Measurements from ENCODE around the gene CACNB1.
A peak's percentile ranks its signal among the peaks of the same experiment; 100 is the strongest.

Gene CACNB1

DNA sequence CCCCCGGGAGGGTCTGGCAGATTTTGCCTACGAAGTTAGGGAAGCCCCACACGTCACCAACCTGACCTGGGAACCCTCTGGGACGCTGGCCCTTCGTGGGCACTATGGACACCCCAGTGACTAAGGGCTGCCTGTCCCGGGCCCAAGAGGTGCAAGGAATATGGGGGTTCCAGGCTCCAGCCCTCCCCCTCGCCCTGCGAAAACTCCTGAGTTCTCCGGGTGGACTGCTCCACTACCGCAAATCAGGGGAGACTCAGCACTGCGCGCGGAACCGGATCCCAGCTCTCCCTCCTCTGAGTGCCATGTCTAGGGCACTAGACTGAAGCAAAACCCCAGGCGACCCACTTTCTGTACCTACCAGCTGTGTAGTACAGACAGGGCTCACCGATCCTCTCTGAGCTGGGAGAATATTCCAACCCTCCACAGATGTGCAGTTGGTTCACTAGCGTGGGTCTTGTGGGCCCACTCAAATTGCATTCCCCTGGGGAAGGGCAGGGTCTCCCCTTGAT is 31.6 kb downstream of the CACNB1 start, which contains the start of gene ARL5C:
TSS of gene ARL5C (minus strand) at position 321 of the 509 bp plus-strand sequence. CDS start 401 bp downstream, outside the sequence.
- Histone ChIP-seq H3K4me1 (ENCODE audit: control insufficient read depth, insufficient read depth, low read length, unreplicated experiment) (no peaks in the 10 kb centered on the region), H3K27me3 (ENCODE audit: insufficient read depth, low read length) (peaks cover 23% of the 10 kb centered on the region), H3K27ac (ENCODE audit: low read depth, low read length) (no peak within 1 kb of the TSS), H3K4me3 (ENCODE audit: low read depth, low read length) (peak within 1 kb of the TSS; percentile 75), H3K36me3 (ENCODE audit: insufficient read depth, low read length) (no peaks in the 10 kb centered on the region), H2AFZ (ENCODE audit: low read length, unreplicated experiment) (peak within 1 kb of the TSS; percentile 60), H3K79me2 (ENCODE audit: control insufficient read depth, insufficient read depth, low read length, unreplicated experiment) (no peaks in the 10 kb centered on the region)

DNA sequence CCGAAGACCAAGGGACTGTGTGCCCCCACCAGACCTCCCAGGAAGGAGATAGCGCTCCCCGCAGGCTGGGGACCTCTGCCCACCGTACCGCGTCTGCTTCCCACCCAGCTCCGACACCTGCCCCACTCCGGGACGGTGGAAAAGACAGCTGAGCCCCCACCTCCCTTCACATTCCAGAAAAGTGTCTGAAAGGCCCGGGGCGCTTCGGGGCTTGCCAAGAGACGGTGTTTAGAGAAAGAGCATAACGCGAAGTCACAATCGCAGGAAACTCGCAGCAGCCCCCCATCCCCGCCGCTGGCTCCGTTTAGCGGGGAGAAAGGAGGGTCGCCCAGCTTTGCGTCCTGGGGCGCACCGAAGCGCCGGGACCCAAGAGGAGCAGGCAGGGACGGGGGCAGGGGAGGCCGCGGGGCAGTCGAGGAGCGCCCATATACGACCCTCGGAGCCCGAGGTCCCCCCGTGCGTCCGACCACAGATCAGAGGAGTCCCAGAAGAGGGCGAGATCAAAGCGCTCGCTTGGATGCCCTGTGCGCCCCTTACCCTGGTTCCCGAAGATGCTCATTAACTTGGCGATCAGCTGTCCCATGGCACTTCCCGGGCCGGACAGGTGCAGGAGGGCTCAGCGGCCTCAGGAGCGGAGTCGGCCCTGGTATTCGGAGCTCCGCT is 32.2 kb downstream of the CACNB1 start:
- no peaks in the 10 kb centered on the region for H3K79me2 ChIP-seq (ENCODE audit: control insufficient read depth, insufficient read depth, low read length, unreplicated experiment)
- peaks cover 23% of the 10 kb centered on the region for H3K27me3 ChIP-seq (ENCODE audit: insufficient read depth, low read length)
- H3K4me1 ChIP-seq (ENCODE audit: control insufficient read depth, insufficient read depth, low read length, unreplicated experiment), result no peaks in the 10 kb centered on the region
- no peak overlapping the region for H3K27ac ChIP-seq (ENCODE audit: low read depth, low read length)
- H3K4me3 ChIP-seq (ENCODE audit: low read depth, low read length), result peak overlapping the region; percentile 75
- H3K36me3 ChIP-seq (ENCODE audit: insufficient read depth, low read length), result no peaks in the 10 kb centered on the region
- peak overlapping the region; percentile 60 for H2AFZ ChIP-seq (ENCODE audit: low read length, unreplicated experiment)

DNA sequence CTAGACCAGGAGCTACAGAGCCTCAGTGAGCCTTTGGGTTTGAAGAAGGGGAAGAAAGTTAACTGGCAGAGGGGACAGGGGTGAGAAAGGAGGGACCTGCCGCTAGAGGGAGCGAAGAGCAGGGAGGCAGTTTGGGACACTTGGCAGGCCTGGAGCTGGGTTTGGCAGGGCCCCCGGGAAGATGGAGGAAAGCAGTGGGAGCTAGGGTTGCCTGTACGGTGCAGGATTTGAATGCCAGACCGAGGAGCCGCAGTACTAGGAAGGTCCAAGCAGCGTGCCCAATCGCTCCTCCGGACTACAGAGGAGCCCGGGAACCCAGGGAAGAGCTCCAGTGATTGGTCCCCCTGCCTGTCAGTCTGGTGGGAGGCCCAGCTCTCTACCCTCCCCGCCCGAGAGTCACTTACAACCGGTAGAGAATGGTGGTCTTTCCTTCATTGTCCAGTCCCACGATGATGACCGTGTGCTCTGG is 32.8 kb downstream of the CACNB1 start:
- Histone ChIP-seq H3K4me3 (ENCODE audit: low read depth, low read length) (peak overlapping the region; percentile 75), H3K79me2 (ENCODE audit: control insufficient read depth, insufficient read depth, low read length, unreplicated experiment) (no peaks in the 10 kb centered on the region), H3K27me3 (ENCODE audit: insufficient read depth, low read length) (peaks cover 23% of the 10 kb centered on the region), H3K27ac (ENCODE audit: low read depth, low read length) (no peak overlapping the region), H3K36me3 (ENCODE audit: insufficient read depth, low read length) (no peaks in the 10 kb centered on the region), H2AFZ (ENCODE audit: low read length, unreplicated experiment) (peak overlapping the region; percentile 60), H3K4me1 (ENCODE audit: control insufficient read depth, insufficient read depth, low read length, unreplicated experiment) (no peaks in the 10 kb centered on the region)

DNA sequence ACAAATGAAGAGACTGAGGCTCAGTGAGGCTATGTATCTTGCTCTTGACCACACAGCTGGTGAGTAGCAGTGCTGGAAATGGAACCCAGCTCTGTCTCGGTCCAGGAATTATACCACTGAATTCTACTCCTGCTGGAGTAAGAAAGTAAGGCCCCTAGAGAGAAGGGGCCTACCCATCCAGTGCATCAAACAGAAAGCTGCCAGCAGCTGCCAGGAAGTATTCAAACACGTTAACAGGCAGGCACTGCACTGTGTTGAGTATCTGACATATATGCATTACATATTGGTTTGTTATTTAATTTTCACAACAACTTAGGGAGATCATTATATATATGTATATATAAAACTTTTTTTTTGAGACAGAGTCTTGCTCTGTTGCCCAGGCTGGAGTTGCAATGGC is 35.5 kb downstream of the CACNB1 start:
- Histone ChIP-seq H3K4me3 (ENCODE audit: low read depth, low read length) (no peak overlapping the region), H3K27me3 (ENCODE audit: insufficient read depth, low read length) (peaks cover 21% of the 10 kb centered on the region), H3K4me1 (ENCODE audit: control insufficient read depth, insufficient read depth, low read length, unreplicated experiment) (no peaks in the 10 kb centered on the region), H3K27ac (ENCODE audit: low read depth, low read length) (no peak overlapping the region), H2AFZ (ENCODE audit: low read length, unreplicated experiment) (no peak overlapping the region), H3K79me2 (ENCODE audit: control insufficient read depth, insufficient read depth, low read length, unreplicated experiment) (no peaks in the 10 kb centered on the region), H3K36me3 (ENCODE audit: insufficient read depth, low read length) (no peaks in the 10 kb centered on the region)

DNA sequence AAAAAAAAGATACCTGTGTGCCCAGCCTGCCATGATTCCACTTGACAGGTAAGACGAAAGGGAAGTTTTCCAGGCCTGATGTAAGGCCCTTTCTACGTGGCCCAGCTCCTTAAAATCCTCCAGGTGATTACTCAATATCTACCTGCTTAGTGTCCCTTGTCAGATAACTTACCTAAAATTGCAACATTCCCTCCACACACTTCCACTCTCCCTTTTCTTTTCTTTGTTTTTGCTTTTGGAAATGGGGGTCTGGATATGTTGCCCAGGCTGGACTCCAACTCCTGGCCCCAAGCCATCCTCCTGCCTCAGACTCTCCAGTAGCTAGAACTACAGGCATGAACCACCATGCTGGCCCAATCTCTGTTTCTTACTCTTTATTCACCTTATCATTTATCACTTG is 38.8 kb downstream of the CACNB1 start:
- no peak overlapping the region for H3K27ac ChIP-seq (ENCODE audit: low read depth, low read length)
- H3K4me3 ChIP-seq (ENCODE audit: low read depth, low read length), result no peak overlapping the region
- H3K36me3 ChIP-seq (ENCODE audit: insufficient read depth, low read length), result no peaks in the 10 kb centered on the region
- H3K27me3 ChIP-seq (ENCODE audit: insufficient read depth, low read length), result no peaks in the 10 kb centered on the region
- no peak overlapping the region for H2AFZ ChIP-seq (ENCODE audit: low read length, unreplicated experiment)
- H3K4me1 ChIP-seq (ENCODE audit: control insufficient read depth, insufficient read depth, low read length, unreplicated experiment), result no peaks in the 10 kb centered on the region
- no peaks in the 10 kb centered on the region for H3K79me2 ChIP-seq (ENCODE audit: control insufficient read depth, insufficient read depth, low read length, unreplicated experiment)

DNA sequence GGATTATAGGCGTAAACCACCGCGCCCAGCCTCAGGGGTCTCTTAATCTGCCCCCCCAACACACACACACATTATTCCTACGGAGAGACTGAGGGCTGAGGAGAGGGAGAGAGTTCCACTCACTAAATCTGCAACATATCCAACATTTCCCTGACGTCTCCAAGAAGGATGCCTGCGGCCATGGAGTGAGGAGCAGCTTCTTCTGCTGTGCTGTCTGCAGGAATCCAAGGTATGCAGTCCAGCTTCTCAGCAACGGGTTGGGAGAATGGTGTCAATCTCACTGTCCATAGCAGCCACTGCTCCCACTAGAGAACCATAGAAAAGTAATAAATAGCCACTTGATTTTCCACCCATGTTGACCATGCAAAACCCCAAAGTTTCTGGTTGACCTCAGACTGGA is 41.0 kb downstream of the CACNB1 start:
- H3K27me3 ChIP-seq (ENCODE audit: insufficient read depth, low read length), result peaks cover 6% of the 10 kb centered on the region; the same call in 1 of the 2 replicates
- no peaks in the 10 kb centered on the region for H3K36me3 ChIP-seq (ENCODE audit: insufficient read depth, low read length)
- H3K4me3 ChIP-seq (ENCODE audit: low read depth, low read length), result no peak overlapping the region
- H3K79me2 ChIP-seq (ENCODE audit: control insufficient read depth, insufficient read depth, low read length, unreplicated experiment), result no peaks in the 10 kb centered on the region
- H3K4me1 ChIP-seq (ENCODE audit: control insufficient read depth, insufficient read depth, low read length, unreplicated experiment), result peaks cover 9% of the 10 kb centered on the region
- H2AFZ ChIP-seq (ENCODE audit: low read length, unreplicated experiment), result no peak overlapping the region
- no peak overlapping the region for H3K27ac ChIP-seq (ENCODE audit: low read depth, low read length)

DNA sequence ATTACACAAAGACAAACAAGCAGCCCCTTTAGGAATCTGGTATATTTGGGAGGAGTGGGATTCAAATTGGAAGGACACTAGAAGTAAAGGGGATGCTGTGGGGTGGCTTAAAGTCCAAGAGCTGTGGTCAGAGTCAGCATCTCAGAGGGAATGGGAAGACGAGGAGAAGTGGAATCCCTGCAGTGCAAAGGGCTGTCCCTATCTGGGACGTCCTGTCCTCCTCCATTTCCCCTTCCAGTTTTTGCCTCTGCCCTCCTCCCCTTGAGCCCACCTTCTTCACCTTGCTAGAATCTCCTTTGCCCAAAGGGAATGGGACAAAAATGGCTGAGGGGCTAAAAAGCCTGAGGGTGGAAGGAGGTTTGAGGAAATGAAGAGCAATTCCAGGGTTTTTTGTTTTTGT is 41.8 kb downstream of the CACNB1 start:
- no peaks in the 10 kb centered on the region for H3K36me3 ChIP-seq (ENCODE audit: insufficient read depth, low read length)
- H3K27ac ChIP-seq (ENCODE audit: low read depth, low read length), result no peak overlapping the region
- no peaks in the 10 kb centered on the region for H3K79me2 ChIP-seq (ENCODE audit: control insufficient read depth, insufficient read depth, low read length, unreplicated experiment)
- no peak overlapping the region for H3K4me3 ChIP-seq (ENCODE audit: low read depth, low read length)
- H3K4me1 ChIP-seq (ENCODE audit: control insufficient read depth, insufficient read depth, low read length, unreplicated experiment), result peaks cover 9% of the 10 kb centered on the region
- peaks cover 13% of the 10 kb centered on the region for H3K27me3 ChIP-seq (ENCODE audit: insufficient read depth, low read length)
- H2AFZ ChIP-seq (ENCODE audit: low read length, unreplicated experiment), result no peak overlapping the region

DNA sequence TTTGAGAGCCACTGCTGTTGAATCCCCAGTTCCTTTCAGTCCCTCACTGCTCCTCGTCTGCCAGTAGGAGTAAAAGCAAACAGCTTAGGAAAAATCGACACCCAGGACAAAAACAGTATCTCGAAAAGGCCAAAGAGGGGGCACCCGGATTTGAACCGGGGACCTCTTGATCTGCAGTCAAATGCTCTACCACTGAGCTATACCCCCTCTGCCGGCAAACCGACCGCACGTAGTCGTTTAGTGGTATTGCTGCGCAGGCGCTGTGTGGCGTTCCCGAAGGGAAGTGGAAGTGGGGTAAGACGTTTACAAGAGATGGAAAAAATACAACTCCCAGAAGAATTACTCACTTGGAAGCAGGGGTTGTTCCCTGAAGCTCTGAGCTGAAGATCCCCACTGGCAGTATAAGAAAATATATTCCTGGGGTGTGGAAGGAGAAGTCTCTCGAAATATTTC is 43.8 kb downstream of the CACNB1 start:
- Histone ChIP-seq H3K27me3 (ENCODE audit: insufficient read depth, low read length) (peaks cover 27% of the 10 kb centered on the region), H3K27ac (ENCODE audit: low read depth, low read length) (peak overlapping the region; percentile 57), H3K4me3 (ENCODE audit: low read depth, low read length) (peak overlapping the region; percentile 96), H3K4me1 (ENCODE audit: control insufficient read depth, insufficient read depth, low read length, unreplicated experiment) (peaks cover 9% of the 10 kb centered on the region), H3K36me3 (ENCODE audit: insufficient read depth, low read length) (no peaks in the 10 kb centered on the region), H2AFZ (ENCODE audit: low read length, unreplicated experiment) (peak overlapping the region; percentile 99), H3K79me2 (ENCODE audit: control insufficient read depth, insufficient read depth, low read length, unreplicated experiment) (no peaks in the 10 kb centered on the region)

DNA sequence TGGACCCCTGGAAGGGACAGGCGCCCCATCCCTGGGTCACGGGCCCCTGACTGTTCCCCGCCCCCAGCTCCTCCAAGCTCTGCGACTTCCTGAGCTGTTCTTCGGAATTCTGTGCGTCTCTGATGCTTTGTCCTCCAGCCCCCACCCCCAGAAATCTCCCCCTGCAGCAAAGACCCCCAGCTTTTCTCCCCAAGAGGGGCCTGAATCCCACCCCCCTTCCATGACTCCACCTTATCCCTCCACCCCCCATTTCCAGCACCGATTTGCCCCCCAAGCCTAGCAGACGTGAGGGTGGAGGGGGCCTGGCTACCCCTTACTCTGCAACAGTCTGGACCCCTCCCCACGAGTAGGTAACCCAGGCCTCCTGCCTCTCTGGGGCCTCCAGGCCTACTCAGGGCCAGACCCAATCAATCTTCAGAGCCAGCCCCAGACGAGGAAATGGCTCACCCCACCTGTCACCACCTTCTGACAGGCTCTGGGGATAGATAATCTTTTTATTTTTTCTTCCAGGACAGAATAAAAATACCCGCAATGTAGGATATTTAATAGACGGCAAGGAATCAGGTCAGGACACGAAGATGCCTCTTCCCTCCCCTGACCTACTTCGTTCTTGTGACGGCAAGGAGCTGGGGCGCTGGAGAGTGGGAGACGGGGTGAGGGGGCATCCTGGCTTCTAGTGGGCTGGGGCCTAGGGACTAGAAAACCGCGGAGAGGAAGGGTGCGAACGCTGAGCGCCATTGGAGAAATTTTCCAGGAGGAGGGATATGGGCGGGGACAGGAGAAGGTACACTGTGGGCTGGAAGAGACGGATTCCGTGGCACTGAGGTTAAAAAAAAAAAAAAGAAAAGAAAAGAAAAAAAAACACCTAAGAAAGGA is 45.3 kb downstream of the CACNB1 start:
- Histone ChIP-seq H3K27me3 (ENCODE audit: insufficient read depth, low read length) (peaks cover 27% of the 10 kb centered on the region), H3K4me3 (ENCODE audit: low read depth, low read length) (peak overlapping the region; percentile 96), H2AFZ (ENCODE audit: low read length, unreplicated experiment) (peak overlapping the region; percentile 43), H3K4me1 (ENCODE audit: control insufficient read depth, insufficient read depth, low read length, unreplicated experiment) (peaks cover 9% of the 10 kb centered on the region), H3K36me3 (ENCODE audit: insufficient read depth, low read length) (no peaks in the 10 kb centered on the region), H3K79me2 (ENCODE audit: control insufficient read depth, insufficient read depth, low read length, unreplicated experiment) (no peaks in the 10 kb centered on the region), H3K27ac (ENCODE audit: low read depth, low read length) (no peak overlapping the region)

DNA sequence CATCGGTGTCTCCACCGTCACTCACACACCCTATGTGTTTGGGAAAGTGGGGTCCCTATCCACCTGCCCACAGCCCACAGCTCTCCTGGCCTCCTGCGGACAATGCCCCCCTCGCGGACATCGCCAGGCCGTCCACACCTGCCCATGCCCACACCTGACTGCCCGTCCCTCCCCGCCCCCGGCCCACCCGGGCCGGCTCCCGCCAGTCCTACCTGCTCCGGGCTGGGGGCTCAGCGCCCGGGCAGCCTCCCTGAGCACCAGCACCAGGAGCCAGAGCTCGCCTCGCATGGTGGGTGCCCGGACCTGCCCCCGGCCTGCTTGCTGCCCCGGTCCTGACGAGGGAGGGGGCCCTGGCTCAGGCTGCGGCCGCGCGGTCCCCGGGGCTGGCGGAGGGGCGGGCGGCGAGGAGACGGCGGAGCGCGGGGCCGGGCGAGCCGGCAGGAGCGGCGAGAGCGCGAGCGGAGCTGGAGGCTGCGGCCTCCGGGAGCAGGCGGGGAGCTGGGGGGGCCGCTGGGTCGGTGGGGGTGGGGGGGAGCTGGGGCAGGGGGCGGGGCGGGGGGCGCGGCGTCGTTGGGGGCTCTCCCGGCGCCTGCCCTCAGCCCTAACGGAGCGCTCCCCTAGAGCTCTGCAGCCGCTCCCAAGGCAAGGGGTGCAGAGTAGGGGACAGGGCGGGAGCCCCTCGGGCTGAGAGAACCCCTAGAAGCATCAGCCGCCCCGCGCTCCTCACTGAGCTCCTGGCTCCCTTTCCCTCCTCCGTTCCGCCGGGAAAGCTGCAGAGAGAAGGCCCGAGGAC is 46.1 kb downstream of the CACNB1 start, which contains the start of gene PLXDC1:
TSS of gene PLXDC1 (minus strand) at position 488 of the 793 bp plus-strand sequence. CDS start at position 288, 200 bp downstream.
- no peak within 1 kb of the TSS for H3K27ac ChIP-seq (ENCODE audit: low read depth, low read length)
- H3K36me3 ChIP-seq (ENCODE audit: insufficient read depth, low read length), result no peaks in the 10 kb centered on the region
- peaks cover 9% of the 10 kb centered on the region for H3K4me1 ChIP-seq (ENCODE audit: control insufficient read depth, insufficient read depth, low read length, unreplicated experiment)
- H3K27me3 ChIP-seq (ENCODE audit: insufficient read depth, low read length), result peaks cover 27% of the 10 kb centered on the region
- H3K4me3 ChIP-seq (ENCODE audit: low read depth, low read length), result peak within 1 kb of the TSS; percentile 96; the same call in 1 of the 2 replicates
- H2AFZ ChIP-seq (ENCODE audit: low read length, unreplicated experiment), result no peak within 1 kb of the TSS
- no peaks in the 10 kb centered on the region for H3K79me2 ChIP-seq (ENCODE audit: control insufficient read depth, insufficient read depth, low read length, unreplicated experiment)
